Upper lobe of left lung (tissue), 4 donors: ENCODE results near the gene FKBP8.

Experiments used
- CTCF ChIP-seq, 6 experiments: fragments of 450-650 bp in 4 of 6; fragments of 200-600 bp in 2 of 6; sonication (generic) in 2 of 6; IDR thresholded peaks; one replicate each; pipeline ENCODE4 v1.5.1; 2016 to 2019; ENCODE audit warnings: antibody characterized with exemption in 6 of 6
- POLR2A ChIP-seq, 4 donors: fragments of 450-650 bp; IDR thresholded peaks; one replicate each; pipeline ENCODE4 v1.5.1; 2016 to 2017; ENCODE audit warnings: antibody characterized with exemption in 4 of 4, mild to moderate bottlenecking in 2 of 4
- POLR2AphosphoS5 ChIP-seq, 2 donors: sonication (generic); formaldehyde crosslinking; IDR thresholded peaks; one replicate each; pipeline ENCODE4 v1.5.1; 2017; ENCODE audit warnings: antibody characterized with exemption in 2 of 2

- no peak for TF ChIP-seq POLR2AphosphoS5 (IDR thresholded peaks at IDR 0.05)
- TF ChIP-seq CTCF (IDR thresholded peaks at IDR 0.05), result no peak
- no peak for TF ChIP-seq POLR2A (IDR thresholded peaks at IDR 0.05)
Observed at GRCh38 chr19:18517606-18518005, 25.8 kb downstream of the FKBP8 start.
